ENCODE measurements around the gene USP3. TPM values are rescaled to one million over a fixed set of nuclear protein-coding genes. Genes with fewer than 3 reads are reported as not detected.
"Not testable (repeated sequence)": the region's sequence is repeated elsewhere in the genome, so short reads cannot be mapped to it uniquely, and the experiment has no call there.

Gene USP3
- total RNA-seq, 1 experiment from 2014 or later, result 36.6 TPM

DNA sequence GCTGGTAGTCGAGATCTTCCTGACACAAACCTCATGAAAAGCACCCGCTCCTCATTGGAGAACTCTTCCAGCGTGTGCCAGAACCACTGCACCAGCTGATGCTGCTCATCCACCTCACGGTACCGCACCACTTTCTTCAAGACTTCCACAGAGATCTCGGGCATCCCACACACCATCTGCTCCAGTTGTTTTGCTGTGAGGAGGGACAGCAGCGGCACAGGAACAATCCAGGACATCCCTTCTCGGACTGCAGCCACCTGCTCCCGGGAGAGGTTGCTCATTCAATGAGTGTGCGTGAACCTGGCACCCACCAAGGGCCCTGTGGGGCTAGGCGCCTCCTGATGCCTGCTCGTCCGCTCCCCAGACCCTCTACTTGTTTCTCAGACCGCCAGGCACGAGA lies 107.9 kb downstream of the USP3 start (continued):
- TF ChIP-seq, protein P1, sequence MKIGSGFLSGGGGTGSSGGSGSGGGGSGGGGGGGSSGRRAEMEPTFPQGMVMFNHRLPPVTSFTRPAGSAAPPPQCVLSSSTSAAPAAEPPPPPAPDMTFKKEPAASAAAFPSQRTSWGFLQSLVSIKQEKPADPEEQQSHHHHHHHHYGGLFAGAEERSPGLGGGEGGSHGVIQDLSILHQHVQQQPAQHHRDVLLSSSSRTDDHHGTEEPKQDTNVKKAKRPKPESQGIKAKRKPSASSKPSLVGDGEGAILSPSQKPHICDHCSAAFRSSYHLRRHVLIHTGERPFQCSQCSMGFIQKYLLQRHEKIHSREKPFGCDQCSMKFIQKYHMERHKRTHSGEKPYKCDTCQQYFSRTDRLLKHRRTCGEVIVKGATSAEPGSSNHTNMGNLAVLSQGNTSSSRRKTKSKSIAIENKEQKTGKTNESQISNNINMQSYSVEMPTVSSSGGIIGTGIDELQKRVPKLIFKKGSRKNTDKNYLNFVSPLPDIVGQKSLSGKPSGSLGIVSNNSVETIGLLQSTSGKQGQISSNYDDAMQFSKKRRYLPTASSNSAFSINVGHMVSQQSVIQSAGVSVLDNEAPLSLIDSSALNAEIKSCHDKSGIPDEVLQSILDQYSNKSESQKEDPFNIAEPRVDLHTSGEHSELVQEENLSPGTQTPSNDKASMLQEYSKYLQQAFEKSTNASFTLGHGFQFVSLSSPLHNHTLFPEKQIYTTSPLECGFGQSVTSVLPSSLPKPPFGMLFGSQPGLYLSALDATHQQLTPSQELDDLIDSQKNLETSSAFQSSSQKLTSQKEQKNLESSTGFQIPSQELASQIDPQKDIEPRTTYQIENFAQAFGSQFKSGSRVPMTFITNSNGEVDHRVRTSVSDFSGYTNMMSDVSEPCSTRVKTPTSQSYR (CRISPR knock-in tag; IDR thresholded peaks at IDR 0.05), result no peak
- TF ChIP-seq, protein P2, sequence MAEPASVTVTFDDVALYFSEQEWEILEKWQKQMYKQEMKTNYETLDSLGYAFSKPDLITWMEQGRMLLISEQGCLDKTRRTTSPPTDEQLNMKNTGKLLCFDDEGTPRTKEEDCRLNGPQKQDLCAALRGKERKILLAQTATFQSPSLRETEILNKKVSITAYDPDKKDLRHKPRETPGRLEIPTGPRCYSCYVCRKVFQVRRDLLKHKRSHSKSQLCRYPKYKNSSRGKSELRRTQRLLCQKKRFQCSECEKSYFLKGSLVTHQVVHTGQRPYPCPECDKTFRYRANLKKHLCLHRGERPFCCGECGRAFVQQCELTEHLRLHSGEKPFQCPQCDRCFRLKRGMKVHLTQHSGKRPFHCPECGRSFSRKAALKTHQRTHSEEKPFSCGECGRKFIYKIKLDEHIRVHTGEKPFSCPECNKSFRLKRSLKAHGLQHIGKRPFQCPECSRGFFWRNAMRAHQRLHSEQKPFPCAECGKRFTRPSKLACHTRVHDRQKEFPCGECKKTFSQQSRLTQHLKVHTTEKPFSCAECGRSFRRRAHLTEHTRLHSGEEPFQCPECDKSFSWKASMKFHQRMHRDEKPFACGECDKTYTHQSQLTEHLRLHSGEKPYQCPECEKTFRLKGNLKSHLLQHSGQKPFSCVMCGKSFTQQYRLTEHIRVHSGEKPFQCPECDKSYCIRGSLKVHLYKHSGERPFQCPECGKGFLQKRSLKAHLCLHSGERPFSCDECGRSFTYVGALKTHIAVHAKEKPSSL (CRISPR knock-in tag; conservative IDR thresholded peaks at IDR 0.05), result no peak
- no peak for TF ChIP-seq ZNF423 (CRISPR knock-in tag; IDR thresholded peaks at IDR 0.05)
- TF ChIP-seq TEAD4 (CRISPR knock-in tag; IDR thresholded peaks at IDR 0.05), result no peak

DNA sequence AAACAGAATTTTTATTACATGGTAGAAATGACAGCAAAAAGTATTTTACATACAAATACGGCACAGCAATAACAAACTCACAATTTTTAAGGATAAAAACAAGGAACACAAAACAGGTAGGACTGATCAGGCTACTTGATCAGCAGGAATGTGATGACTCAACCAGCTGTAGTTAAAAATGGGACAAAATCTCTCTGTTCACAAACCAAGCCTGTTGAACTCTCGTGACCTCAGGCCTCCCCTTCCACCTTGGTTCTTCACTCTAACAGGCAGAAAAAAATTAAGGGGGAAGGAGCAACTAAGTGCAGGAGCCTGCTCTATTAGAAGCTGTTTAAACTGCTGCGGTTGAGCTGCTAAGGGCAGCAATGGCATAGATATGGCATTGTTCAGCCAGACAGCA lies 111.5 kb downstream of the USP3 start:
- Mint-ChIP-seq H3K36me3 (peaks cover 26% of the 10 kb centered on the region), H3K4me1 (no peaks in the 10 kb centered on the region), H3K27ac (no peak overlapping the region), H3K4me3 (no peak overlapping the region), H3K27me3 (ENCODE audit: low read depth) (no peaks in the 10 kb centered on the region), H3K9me3 (peaks cover 13% of the 10 kb centered on the region)
- POLR2A ChIA-PET, result interaction anchor here (0.6 kb wide), 1 partner anchor 264 kb away, joined by 4 read pairs; no protein-coding TSS in a partner anchor
- TF ChIP-seq, protein P3, sequence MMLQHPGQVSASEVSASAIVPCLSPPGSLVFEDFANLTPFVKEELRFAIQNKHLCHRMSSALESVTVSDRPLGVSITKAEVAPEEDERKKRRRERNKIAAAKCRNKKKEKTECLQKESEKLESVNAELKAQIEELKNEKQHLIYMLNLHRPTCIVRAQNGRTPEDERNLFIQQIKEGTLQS (CRISPR knock-in tag; conservative IDR thresholded peaks at IDR 0.05), result no peak
- no peak for ATAC-seq
- CTCF ChIA-PET, result no interaction called here
- no peak for DNase-seq (ENCODE audit: low spot score)

DNA sequence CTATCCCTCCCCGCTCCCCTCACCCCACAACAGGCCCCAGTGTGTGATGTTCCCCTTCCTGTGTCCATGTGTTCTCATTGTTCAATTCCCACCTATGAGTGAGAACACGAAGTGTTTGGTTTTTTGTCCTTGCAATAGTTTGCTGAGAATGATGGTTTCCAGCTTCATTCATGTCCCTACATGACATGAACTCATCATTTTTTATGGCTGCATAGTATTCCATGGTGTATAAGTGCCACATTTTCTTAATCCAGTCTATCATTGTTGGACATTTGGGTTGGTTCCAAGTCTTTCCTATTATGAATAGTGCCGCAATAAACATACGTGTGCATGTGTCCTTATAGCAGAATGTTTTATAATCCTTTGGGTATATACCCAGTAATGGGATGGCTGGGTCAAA lies 112.8 kb downstream of the USP3 start:
- Mint-ChIP-seq H3K9me3 (peaks cover 17% of the 10 kb centered on the region), H3K36me3 (peaks cover 35% of the 10 kb centered on the region)
- ATAC-seq; H3K27ac Mint-ChIP-seq; DNase-seq (ENCODE audit: low spot score); H3K4me1 Mint-ChIP-seq; H3K4me3 Mint-ChIP-seq; POLR2A ChIA-PET; H3K27me3 Mint-ChIP-seq (ENCODE audit: low read depth); CTCF ChIA-PET: not testable (repeated sequence)

DNA sequence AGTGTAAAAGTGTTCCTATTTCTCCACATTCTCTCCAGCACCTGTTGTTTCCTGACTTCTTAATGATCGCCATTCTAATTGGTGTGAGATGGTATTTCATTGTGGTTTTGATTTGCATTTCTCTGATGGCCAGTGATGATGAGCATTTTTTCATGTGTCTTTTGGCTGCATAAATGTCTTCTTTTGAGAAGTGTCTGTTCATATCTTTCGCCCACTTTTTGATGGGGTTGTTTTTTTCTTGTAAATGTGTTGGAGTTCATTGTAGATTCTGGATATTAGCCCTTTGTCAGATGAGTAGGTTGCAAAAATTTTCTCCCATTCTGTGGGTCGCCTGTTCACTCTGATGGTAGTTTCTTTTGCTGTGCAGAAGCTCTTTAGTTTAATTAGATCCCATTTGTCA lies 113.2 kb downstream of the USP3 start:
- CTCF ChIA-PET; H3K4me3 Mint-ChIP-seq; ATAC-seq; H3K27ac Mint-ChIP-seq; POLR2A ChIA-PET; H3K4me1 Mint-ChIP-seq; DNase-seq (ENCODE audit: low spot score); H3K27me3 Mint-ChIP-seq (ENCODE audit: low read depth): not testable (repeated sequence)
- Mint-ChIP-seq H3K9me3 (peaks cover 17% of the 10 kb centered on the region), H3K36me3 (peaks cover 40% of the 10 kb centered on the region)

DNA sequence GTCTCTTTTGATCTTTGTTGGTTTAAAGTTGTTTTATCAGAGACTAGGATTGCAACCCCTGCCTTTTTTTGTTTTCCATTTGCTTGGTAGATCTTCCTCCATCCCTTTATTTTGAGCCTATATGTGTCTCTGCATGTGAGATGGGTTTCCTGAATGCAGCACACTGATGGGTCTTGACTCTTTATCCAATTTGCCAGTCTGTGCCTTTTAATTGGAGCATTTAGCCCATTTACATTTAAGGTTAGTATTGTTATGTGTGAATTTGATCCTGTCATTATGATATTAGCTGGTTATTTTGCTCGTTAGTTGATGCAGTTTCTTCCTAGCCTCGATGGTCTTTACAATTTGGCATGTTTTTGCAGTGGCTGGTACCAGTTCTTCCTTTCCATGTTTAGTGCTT lies 116.4 kb downstream of the USP3 start:
- DNase-seq (ENCODE audit: low spot score); H3K4me1 Mint-ChIP-seq; CTCF ChIA-PET; H3K27ac Mint-ChIP-seq; POLR2A ChIA-PET; H3K27me3 Mint-ChIP-seq (ENCODE audit: low read depth); ATAC-seq; H3K4me3 Mint-ChIP-seq: not testable (repeated sequence)
- H3K36me3 Mint-ChIP-seq, result peaks cover 44% of the 10 kb centered on the region
- peaks cover 17% of the 10 kb centered on the region for H3K9me3 Mint-ChIP-seq

DNA sequence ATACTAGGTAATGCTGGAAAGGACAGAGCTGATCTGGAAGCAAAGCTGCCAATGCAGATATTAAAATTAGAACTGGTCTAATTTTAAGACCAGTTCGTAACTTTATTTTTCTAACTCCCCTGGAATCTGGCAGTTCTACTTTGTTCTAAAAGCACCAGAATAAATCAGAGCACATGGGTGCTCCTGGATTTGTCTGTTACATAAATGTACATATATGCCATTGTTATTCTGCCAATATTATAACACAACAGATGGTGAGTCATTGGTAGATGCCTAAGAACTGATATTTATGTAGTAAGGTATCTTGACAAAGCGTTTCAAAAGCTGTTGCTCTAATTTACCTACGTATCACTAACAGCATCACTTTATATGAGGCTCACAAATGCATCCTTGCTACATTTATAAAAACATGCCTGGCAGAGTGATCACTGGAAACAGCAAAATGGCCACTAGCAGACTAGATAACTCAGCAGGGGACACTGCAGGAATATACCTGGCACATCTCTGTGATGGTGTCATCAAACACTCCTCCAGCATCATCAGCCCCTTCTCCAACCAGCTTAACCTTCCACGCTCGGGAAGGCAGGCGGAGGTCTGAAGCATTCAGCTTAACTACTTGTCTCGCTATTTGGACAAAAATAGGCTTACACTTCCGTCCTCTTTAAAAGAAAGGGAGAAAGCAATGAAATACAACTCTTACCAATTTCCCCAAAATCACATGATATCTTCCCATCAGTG lies 119.0 kb downstream of the USP3 start:
- ChIA-PET CTCF (no interaction called here), POLR2A (no interaction called here)
- Mint-ChIP-seq H3K4me1 (no peaks in the 10 kb centered on the region), H3K27ac (no peak overlapping the region), H3K36me3 (peaks cover 39% of the 10 kb centered on the region), H3K9me3 (peaks cover 10% of the 10 kb centered on the region), H3K27me3 (ENCODE audit: low read depth) (no peaks in the 10 kb centered on the region), H3K4me3 (no peak overlapping the region)
- TF ChIP-seq, protein P4, sequence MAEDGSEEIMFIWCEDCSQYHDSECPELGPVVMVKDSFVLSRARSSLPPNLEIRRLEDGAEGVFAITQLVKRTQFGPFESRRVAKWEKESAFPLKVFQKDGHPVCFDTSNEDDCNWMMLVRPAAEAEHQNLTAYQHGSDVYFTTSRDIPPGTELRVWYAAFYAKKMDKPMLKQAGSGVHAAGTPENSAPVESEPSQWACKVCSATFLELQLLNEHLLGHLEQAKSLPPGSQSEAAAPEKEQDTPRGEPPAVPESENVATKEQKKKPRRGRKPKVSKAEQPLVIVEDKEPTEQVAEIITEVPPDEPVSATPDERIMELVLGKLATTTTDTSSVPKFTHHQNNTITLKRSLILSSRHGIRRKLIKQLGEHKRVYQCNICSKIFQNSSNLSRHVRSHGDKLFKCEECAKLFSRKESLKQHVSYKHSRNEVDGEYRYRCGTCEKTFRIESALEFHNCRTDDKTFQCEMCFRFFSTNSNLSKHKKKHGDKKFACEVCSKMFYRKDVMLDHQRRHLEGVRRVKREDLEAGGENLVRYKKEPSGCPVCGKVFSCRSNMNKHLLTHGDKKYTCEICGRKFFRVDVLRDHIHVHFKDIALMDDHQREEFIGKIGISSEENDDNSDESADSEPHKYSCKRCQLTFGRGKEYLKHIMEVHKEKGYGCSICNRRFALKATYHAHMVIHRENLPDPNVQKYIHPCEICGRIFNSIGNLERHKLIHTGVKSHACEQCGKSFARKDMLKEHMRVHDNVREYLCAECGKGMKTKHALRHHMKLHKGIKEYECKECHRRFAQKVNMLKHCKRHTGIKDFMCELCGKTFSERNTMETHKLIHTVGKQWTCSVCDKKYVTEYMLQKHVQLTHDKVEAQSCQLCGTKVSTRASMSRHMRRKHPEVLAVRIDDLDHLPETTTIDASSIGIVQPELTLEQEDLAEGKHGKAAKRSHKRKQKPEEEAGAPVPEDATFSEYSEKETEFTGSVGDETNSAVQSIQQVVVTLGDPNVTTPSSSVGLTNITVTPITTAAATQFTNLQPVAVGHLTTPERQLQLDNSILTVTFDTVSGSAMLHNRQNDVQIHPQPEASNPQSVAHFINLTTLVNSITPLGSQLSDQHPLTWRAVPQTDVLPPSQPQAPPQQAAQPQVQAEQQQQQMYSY (CRISPR knock-in tag; IDR thresholded peaks at IDR 0.05), result no peak
- TF ChIP-seq, protein P5, sequence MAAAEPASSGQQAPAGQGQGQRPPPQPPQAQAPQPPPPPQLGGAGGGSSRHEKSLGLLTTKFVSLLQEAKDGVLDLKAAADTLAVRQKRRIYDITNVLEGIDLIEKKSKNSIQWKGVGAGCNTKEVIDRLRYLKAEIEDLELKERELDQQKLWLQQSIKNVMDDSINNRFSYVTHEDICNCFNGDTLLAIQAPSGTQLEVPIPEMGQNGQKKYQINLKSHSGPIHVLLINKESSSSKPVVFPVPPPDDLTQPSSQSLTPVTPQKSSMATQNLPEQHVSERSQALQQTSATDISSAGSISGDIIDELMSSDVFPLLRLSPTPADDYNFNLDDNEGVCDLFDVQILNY (CRISPR knock-in tag; IDR thresholded peaks at IDR 0.05), result no peak
- ATAC-seq, result no peak
- DNase-seq (ENCODE audit: low spot score), result no peak
